SK-N-DZ (cell line): ENCODE data around the gene GUCA1A.
"Not testable (repeated sequence)": the region's sequence is repeated elsewhere in the genome, so short reads cannot be mapped to it uniquely, and the experiment has no call there.

Experiments used
- DNase-seq: peaks from one replicate; pipeline ENCODE4 v3.0.0-alpha.2; 2015; ENCODE audit warnings: low spot score

Gene GUCA1A

DNA sequence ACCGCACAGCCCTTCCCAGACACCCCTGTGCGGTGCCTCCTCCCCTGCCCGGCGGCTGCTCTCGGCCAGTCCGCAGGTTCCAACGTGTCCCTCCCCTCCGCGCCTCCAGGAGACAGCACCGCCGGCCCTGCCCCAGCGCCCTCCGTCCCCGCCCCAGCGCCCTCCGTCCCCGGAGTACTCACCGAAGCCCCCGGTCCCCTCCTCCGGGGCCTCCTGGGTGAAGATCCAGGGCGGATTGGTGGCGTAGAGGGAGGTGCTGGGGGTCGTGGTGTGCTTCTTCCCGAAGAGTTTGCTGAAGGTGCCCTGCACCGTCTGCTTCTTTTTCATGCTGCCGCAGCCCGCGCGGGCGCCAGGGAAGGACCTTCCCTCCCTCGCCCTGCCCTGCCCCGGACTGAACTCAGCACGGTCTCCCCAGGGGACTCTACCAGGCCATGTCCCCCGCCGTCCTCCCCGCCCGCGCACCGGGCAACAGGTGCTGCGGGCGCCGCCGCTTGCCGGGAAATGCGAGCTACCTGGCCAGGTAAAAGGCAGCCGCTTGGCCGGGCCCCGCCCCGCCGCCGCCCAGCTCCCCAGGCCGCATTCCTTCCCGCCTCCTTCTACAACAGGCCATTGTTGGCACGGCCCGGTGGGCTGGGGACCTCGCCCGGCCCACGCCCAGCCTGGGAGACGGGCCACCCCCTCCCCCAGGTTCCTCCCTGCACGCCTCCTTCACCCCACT lies 30.9 kb upstream of the GUCA1A start, which contains the start of gene C6orf132:
TSS of gene C6orf132 (minus strand) at position 503 of the 718 bp plus-strand sequence. CDS start at position 327, 176 bp downstream.
- DNase-seq, result no peak

DNA sequence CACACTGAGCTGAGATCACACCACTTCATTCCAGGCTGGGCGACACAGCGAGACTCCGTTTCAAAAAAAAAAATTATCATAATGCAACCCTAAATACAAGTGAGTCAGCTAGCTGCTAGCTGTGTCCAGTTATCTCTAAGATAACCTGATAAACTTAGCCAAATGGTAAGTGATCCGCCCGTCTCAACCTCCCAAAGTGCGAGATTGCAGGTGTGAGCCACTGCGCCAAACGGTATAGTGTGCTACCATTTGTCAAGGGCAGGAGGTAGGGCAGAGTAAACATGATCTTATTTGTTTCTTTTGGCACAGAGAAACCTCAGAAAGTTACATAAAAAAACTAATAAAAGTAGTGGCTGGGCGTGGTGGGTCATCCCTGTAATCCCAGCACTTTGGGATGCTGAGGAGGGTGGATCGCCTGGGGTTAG lies 26.0 kb upstream of the GUCA1A start:
- no peak for DNase-seq

- no peak for DNase-seq
Measured at GRCh38 chr6:42148058-42148457, 25.1 kb upstream of the GUCA1A start.

GRCh38 chr6:42150254-42150653 lies 22.9 kb upstream of the GUCA1A start:
- no peak for DNase-seq

DNA sequence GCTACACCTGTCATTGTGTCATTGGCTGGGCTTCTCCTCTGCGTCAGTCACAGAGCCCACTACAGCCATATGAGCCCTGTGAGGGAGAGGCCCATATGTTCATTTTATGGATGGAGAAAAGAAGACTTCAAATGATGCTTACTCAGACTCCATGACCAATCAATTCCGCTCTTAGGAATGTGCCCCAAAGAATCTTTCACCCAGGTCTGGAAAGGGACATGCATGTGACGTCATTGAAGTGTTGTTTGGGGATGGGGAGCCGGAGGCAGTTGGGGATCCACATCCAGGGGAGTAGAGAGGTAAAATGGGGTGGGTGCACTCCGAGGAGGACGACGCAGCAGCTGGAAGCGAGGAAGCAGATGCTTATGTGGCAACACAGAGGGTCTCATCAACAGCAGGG lies 21.1 kb upstream of the GUCA1A start:
- no peak for DNase-seq

GRCh38 chr6:42152528-42153213 lies 20.5 kb upstream of the GUCA1A start:
- not testable (repeated sequence) for DNase-seq

DNA sequence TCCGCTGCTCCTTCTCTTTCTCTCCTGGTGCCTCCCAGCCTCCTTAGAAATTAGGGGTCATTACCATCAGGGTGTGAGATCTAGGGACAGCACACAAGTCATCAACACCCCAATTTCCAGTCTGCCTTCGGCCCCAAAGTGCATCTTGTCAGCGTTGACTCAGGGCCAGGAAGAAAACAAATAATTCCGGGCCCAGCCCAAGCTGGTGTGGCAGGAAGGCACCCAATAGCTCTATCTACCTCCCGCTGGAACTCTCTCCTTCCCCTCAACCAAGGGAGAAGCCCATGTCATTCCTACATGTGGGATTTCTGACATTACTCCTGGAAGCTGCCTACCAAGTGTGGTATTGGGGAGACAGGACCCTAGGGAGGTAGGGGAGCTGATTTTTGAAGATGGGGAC lies 19.2 kb upstream of the GUCA1A start:
- DNase-seq, result no peak

DNA sequence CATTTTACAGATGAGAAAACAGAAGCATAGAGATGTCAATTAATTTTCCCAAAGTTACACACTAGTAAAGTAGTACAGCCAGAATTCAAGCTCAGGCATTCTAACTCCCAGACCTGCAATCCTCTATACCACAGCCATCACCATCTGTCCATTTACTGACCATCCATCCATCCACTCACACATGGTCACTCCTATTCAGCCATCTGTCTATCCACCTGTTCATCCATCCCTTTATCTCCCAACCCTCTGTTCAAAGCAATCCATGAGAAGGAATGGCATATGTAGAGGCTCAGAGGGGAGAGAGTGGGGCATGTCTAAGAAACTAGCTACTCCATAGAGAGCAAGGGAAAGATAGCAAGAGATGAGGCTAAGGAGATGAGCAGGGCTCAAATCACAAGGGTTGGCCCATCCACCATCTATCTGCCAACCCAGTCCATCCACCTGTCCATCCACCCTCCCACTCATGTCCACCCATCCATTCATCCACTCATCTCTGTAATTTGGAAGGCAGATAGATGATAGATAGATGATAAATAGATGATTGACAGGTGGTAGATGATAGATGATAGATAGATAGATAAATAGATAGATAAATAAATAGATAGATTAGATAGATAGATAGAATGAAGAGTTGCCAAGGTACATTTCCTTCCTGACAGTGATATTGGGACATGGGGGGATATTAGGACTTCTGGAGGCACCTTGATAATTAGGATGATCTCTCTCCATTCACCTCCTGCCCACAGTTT lies 18.5 kb upstream of the GUCA1A start:
- DNase-seq, result no peak

DNA sequence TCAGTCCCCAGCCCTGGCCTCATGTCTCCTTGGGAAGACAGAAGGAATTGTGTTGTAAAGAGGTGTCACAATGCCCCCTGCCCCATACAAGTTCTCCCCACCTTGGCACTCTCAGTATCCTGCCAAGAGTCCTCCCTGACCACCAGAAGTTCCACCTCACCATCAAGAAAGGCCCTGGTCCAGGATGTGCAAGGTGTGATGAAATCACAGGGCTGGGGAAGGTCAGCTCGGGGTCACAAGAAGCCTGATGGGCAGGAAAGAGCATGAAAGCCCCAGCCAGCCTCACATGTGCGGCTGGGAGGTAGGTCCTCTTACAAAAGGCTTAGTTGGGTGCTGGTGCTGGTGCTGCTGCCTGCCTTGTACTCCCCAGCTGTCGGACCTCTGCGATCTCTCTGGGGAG lies 17.9 kb upstream of the GUCA1A start:
- no peak for DNase-seq

DNA sequence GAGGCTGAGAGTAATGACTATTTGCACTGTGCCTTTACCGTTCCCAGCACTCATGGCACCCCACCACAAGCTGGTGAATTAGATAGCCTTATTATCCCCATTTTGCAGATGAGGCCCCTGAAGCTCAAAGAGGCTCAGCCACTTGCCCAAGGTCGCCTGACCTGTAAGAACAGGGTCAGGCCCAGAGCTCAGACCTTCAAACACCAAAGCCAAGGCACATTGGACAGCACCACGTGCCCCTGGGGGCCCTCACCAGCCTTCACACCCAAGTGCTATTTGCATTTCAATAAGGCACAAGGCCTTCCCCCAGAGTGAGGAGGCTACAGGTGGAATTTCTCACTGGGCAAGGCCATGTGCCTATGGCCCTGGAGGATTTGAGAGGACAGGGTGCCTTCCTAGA lies 16.5 kb upstream of the GUCA1A start:
- DNase-seq, result no peak

DNA sequence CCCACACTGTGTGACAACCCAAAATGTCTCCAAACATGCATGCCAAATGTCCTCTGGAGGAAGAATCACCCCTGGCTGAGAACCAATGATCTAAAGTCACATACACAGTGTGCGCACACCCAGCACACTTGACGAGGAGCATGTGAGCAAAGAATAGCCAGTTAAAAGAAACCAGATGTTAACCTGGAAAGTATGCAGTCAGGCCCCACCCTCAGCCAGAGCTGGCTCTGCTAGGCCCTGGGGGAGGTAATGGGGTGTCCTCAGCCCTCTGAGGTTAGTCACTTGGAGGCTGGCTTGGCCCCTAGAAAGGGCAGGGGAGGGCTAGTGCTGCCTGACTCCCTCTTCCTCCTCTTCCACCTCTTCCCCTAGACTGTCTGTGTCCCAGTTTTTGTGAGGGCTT lies 15.2 kb upstream of the GUCA1A start:
- no peak for DNase-seq

- DNase-seq, result no peak
Measured at GRCh38 chr6:42158631-42159030, 14.5 kb upstream of the GUCA1A start.

GRCh38 chr6:42159431-42160024 lies 13.6 kb upstream of the GUCA1A start:
- no peak for DNase-seq

DNA sequence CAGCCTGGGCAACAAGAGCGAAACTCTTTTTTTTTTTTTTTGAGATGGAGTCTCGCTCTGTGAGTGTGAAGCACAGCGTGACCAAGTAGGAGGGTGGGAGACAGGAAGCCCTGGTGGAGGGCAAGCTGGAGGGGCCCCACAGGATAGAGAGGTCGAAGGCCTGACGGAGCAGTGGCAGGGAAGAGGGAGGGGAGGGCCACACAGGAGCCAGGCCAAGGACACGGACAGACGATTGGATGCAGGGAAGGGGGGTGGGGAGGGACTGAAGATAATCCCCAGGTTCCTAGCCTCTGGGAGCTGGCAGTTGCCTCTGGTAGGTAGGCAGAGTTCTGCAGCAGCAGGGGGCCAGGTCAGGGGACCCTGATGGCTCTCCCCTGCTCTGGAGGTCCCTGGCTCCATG lies 10.8 kb upstream of the GUCA1A start:
- no peak for DNase-seq

- no peak for DNase-seq
Measured at GRCh38 chr6:42162812-42163211, 10.4 kb upstream of the GUCA1A start.

GRCh38 chr6:42163981-42164380 lies 9.2 kb upstream of the GUCA1A start:
- DNase-seq, result no peak

GRCh38 chr6:42165016-42165415 lies 8.1 kb upstream of the GUCA1A start:
- no peak for DNase-seq

GRCh38 chr6:42166444-42167141 lies 6.6 kb upstream of the GUCA1A start:
- peak; percentile 87 for DNase-seq

DNA sequence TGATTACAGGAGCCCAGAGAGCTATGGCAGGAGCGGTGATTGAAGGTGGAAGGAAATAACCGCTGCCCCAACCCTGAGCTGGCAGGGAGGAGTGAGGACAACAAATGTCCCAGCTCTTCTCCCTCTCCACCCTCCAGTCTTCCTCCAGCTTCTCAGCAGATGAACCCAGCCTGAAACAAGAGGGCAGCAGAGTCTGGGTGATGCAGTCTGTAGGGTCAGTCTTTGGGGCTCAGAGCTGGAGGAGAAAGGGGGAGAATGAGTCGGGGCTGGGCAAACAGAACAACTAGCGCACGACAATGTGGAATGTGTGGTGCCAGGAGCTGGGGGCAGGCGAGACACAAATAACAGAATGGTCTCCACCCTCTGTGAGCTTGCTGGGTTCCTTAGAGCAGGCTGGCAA lies 4.5 kb upstream of the GUCA1A start:
- DNase-seq, result no peak

DNA sequence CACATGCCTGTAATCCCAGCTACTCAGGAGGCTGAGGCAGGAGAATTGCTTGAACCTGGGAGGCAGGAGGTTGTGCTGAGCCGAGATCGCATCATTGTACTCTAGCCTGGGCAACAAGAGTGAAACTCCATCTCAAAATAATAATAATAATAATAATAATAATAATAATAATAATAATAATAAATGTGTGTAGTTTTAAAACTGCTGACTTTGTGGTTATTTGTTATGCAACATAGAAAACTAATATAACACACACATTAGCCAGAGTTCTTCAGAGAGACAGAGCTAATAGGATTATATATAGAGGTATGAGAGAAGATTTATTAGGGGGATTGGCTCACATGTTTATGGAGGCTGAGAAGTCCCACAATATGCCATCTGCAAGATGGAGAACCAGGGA lies 3.4 kb upstream of the GUCA1A start:
- not testable (repeated sequence) for DNase-seq

DNA sequence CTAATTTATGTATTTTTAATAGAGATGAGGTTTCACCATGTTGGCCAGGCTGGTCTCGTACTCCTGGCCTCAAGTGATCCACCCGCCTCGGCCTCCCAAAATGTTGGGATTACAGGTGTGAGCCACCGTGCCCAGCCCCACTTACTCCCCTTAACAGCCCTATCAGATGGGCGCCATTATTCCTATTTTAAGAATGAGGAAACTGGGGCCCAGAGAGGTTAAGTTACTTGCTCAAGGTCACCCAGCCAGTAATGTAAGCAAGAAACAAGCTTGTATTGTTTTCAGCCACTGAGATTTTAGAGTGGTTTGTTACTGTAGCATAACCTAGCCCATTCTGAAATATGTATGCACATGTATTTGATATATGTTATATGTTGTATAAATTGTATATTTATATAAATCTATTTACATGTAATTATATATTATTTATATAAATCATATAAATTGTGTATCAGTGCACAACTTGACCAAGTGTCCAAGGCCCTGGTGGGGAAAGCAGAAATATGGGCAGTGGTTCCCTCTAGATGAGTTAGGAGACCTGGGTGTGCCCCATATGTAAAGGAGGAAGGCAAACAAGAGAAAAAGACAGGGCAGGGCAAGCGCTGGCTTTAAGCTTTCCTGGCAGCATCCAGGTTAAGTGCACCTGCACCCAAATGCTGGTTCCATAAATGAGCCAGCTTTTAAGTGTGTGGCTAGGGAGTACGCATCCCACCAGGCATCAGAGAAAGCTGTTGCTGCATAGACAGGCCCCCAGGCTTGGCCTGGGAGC lies 1.2 kb upstream of the GUCA1A start:
- no peak for DNase-seq
